K562 treated with DMSO at 1 percent for 4 hours (cell line): Measurements from ENCODE around the gene ETNPPL. TPM values are rescaled to one million over a fixed set of nuclear protein-coding genes. Genes with fewer than 3 reads are reported as not detected.

ENCODE experiments used
- total RNA-seq: library from RNA; unstranded; fragments of 300-600 nt; gene quantifications from 2 replicates; pipeline ENCODE4 v1.2.3, GENCODE V29; 2022; ENCODE audit not compliant: insufficient read depth

ETNPPL gene
- not detected in 2 replicates for total RNA-seq

DNA sequence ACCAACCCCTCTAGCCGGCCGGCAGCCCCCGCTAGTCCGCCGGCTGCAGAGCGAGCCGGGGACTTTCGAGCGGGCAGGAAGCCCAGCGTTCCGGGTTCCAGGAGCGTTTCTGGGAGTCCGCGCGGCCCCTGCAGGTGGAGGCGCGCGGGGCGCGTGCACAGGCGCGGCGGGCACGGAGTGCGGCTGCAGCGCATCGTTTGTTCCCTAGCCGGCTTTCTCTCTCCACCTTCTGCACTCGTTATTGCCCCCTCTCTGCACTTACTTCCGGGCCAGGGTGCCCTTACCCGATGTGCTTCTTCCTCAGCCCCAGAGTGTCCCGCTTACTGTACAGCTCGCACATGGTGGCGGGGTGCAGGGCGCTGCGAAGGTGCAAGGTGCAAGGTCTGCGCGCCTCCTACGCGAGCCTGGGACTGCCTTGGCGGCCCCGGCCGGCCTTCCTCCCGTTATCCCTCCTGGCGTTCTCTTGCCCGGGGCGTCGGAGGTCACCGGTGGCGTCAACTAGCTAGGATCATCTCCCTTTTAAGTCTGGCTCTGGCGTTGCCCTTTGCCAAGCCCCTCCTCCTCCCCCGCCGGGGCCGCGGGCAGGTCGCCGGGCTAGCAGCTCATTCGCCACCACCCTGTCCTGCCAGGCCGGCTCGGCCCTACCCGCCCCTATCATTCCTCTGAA lies at the start of gene ETNPPL:
Gene ETNPPL, minus strand, starts transcription at position 495 of the 667 bp plus-strand sequence. Its CDS starts 155 bp downstream, at position 340.

Other genes with a start within 250 kb of the ETNPPL start
- 4,301 and 4,659 TPM in 2 replicates for gene RPL34, start 142.5 kb downstream of the ETNPPL start, total RNA-seq
- 168 and 175 TPM in 2 replicates for gene OSTC, start 112.5 kb downstream of the ETNPPL start, total RNA-seq